Sigmoid colon (tissue), 4 donors: ENCODE data around the gene CHRNE.

Experiments used
- CTCF ChIP-seq, 4 experiments: fragments of 450-650 bp in 3 of 4; fragments of 200-600 bp in 1 of 4; IDR thresholded peaks; one replicate each; pipeline ENCODE4 v1.5.1; 2016 to 2019; ENCODE audit warnings: antibody characterized with exemption in 4 of 4, mild to moderate bottlenecking in 3 of 4, moderate library complexity in 2 of 4
- POLR2A ChIP-seq, 2 donors: fragments of 450-650 bp; IDR thresholded peaks; one replicate each; pipeline ENCODE4 v1.6.1; 2016; ENCODE audit warnings: antibody characterized with exemption in 2 of 2, mild to moderate bottlenecking in 2 of 2, moderate library complexity in 2 of 2
- POLR2AphosphoS5 ChIP-seq, 4 donors: sonication (generic); formaldehyde crosslinking; IDR thresholded peaks; one replicate each; pipeline ENCODE4 v1.6.1; 2017; ENCODE audit warnings: antibody characterized with exemption in 4 of 4

GRCh38 chr17:4859816-4860625, 42.9 kb downstream of the CHRNE start:
- TF ChIP-seq CTCF (IDR thresholded peaks at IDR 0.05) (no peak), POLR2AphosphoS5 (IDR thresholded peaks at IDR 0.05) (no peak), POLR2A (IDR thresholded peaks at IDR 0.05) (no peak)
